ENCODE data around the gene EXOC6B. TPM values are rescaled to one million over a fixed set of nuclear protein-coding genes. Genes with fewer than 3 reads are reported as not detected.
"Not testable (repeated sequence)": the region's sequence is repeated elsewhere in the genome, so short reads cannot be mapped to it uniquely, and the experiment has no call there.

EXOC6B gene
- total RNA-seq, 4 donors from 2014 or later: 14.1 to 107 (median 38.5) TPM

- H3K4me3 ChIP-seq: no peak overlapping the region
- no peaks in the 10 kb centered on the region for H3K27me3 ChIP-seq
- TF ChIP-seq POLR2A (IDR thresholded peaks at IDR 0.05): no peak
- no peak for TF ChIP-seq CTCF (IDR thresholded peaks at IDR 0.05)
- H3K9me3 ChIP-seq: no peaks in the 10 kb centered on the region
- intact Hi-C loops (cut with DNase I; ENCODE audit: low total_unique reads): no loop called here
- no peaks in the 10 kb centered on the region for H3K36me3 ChIP-seq
- H3K27ac ChIP-seq: no peak overlapping the region
- H3K4me1 ChIP-seq: no peaks in the 10 kb centered on the region
- DNase-seq: no peak
Observed at GRCh38 chr2:72603481-72603880, 222.4 kb downstream of the EXOC6B start.

- intact Hi-C loops (cut with DNase I; ENCODE audit: low total_unique reads): no loop called here
- no peaks in the 10 kb centered on the region for H3K27me3 ChIP-seq
- H3K27ac ChIP-seq: no peak overlapping the region
- TF ChIP-seq POLR2A (IDR thresholded peaks at IDR 0.05) (no peak), CTCF (IDR thresholded peaks at IDR 0.05) (no peak)
- no peaks in the 10 kb centered on the region for H3K4me1 ChIP-seq
- no peaks in the 10 kb centered on the region for H3K9me3 ChIP-seq
- H3K36me3 ChIP-seq: no peaks in the 10 kb centered on the region
- no peak overlapping the region for H3K4me3 ChIP-seq
- no peak for DNase-seq
Observed at GRCh38 chr2:72602711-72603110, 223.1 kb downstream of the EXOC6B start.

GRCh38 chr2:72602095-72602494 lies 223.7 kb downstream of the EXOC6B start:
- no peak overlapping the region for H3K4me3 ChIP-seq
- no peaks in the 10 kb centered on the region for H3K9me3 ChIP-seq
- no peaks in the 10 kb centered on the region for H3K4me1 ChIP-seq
- no peaks in the 10 kb centered on the region for H3K36me3 ChIP-seq
- H3K27me3 ChIP-seq: no peaks in the 10 kb centered on the region
- no peak overlapping the region for H3K27ac ChIP-seq
- DNase-seq: no peak
- TF ChIP-seq POLR2A (IDR thresholded peaks at IDR 0.05): no peak
- TF ChIP-seq CTCF (IDR thresholded peaks at IDR 0.05): no peak
- intact Hi-C loops (cut with DNase I; ENCODE audit: low total_unique reads): no loop called here

- H3K36me3 ChIP-seq; H3K4me3 ChIP-seq; DNase-seq; H3K9me3 ChIP-seq; H3K27ac ChIP-seq; H3K27me3 ChIP-seq; intact Hi-C loops (cut with DNase I; ENCODE audit: low total_unique reads); H3K4me1 ChIP-seq: not testable (repeated sequence)
Observed at GRCh38 chr2:72583836-72584235, 242.0 kb downstream of the EXOC6B start.

- DNase-seq: no peak
- Histone ChIP-seq H3K4me3 (no peak overlapping the region), H3K36me3 (no peaks in the 10 kb centered on the region), H3K27ac (no peak overlapping the region), H3K9me3 (no peaks in the 10 kb centered on the region), H3K4me1 (no peaks in the 10 kb centered on the region), H3K27me3 (no peaks in the 10 kb centered on the region)
- no peak for TF ChIP-seq CTCF (IDR thresholded peaks at IDR 0.05)
- TF ChIP-seq POLR2A (IDR thresholded peaks at IDR 0.05): no peak
- intact Hi-C loops (cut with DNase I; ENCODE audit: low total_unique reads): no loop called here
Observed at GRCh38 chr2:72583376-72583775, 242.5 kb downstream of the EXOC6B start.

- H3K27me3 ChIP-seq: no peaks in the 10 kb centered on the region
- intact Hi-C loops (cut with DNase I; ENCODE audit: low total_unique reads): no loop called here
- no peak for TF ChIP-seq CTCF (IDR thresholded peaks at IDR 0.05)
- no peak for TF ChIP-seq POLR2A (IDR thresholded peaks at IDR 0.05)
- no peaks in the 10 kb centered on the region for H3K36me3 ChIP-seq
- H3K27ac ChIP-seq: no peak overlapping the region
- H3K4me3 ChIP-seq: no peak overlapping the region
- no peaks in the 10 kb centered on the region for H3K9me3 ChIP-seq
- no peaks in the 10 kb centered on the region for H3K4me1 ChIP-seq
- DNase-seq: peak in 1 of 2 donors; percentile 11
Observed at GRCh38 chr2:72581560-72582181, 244.2 kb downstream of the EXOC6B start.
